Esophagus muscularis mucosa (tissue), 4 donors: ENCODE data around the gene ASXL3. TPM values are rescaled to one million over a fixed set of nuclear protein-coding genes. Genes with fewer than 3 reads are reported as not detected.

ENCODE experiments used
- DNase-seq: peaks from one replicate; pipeline ENCODE4 v3.0.0-alpha.2; 2017; ENCODE audit errors: extremely low spot score
- H3K27ac ChIP-seq, 4 donors: fragments of 200-600 bp; sonication (generic); replicated peaks in 1 of 4; 1 replicate in 3 of 4; 2 replicates in 1 of 4; pipeline ENCODE4 v1.5.1; 2016 to 2019; ENCODE audit warnings: mild to moderate bottlenecking in 1 of 4
- H3K27me3 ChIP-seq, 4 donors: fragments of 200-600 bp; sonication (generic); one replicate each; pipeline versions ENCODE4 v1.5.1 to v1.6.0; 2016 to 2019
- H3K36me3 ChIP-seq, 4 donors: fragments of 200-600 bp; sonication (generic); one replicate each; pipeline ENCODE4 v1.5.1; 2016 to 2019
- H3K4me1 ChIP-seq, 4 donors: fragments of 200-600 bp; sonication (generic); one replicate each; pipeline ENCODE4 v1.5.1; 2016 to 2019
- H3K4me3 ChIP-seq, 4 donors: fragments of 200-600 bp; sonication (generic); 1 replicate in 2 of 4; 2 replicates in 2 of 4; pipeline ENCODE4 v1.5.1; 2016 to 2019; ENCODE audit warnings: mild to moderate bottlenecking in 4 of 4, moderate library complexity in 1 of 4
- H3K9me3 ChIP-seq, 4 donors: fragments of 200-600 bp; sonication (generic); 1 replicate in 3 of 4; 2 replicates in 1 of 4; pipeline ENCODE4 v1.5.1; 2016 to 2019
- EP300 ChIP-seq: sonication (generic); formaldehyde crosslinking; IDR thresholded peaks from one replicate; pipeline ENCODE4 v1.6.1; 2017; ENCODE audit warnings: antibody characterized with exemption
- POLR2A ChIP-seq: fragments of 450-650 bp; IDR thresholded peaks from one replicate; pipeline ENCODE4 v1.6.1; 2017; ENCODE audit warnings: antibody characterized with exemption, moderate library complexity, mild to moderate bottlenecking, low read depth
- POLR2AphosphoS5 ChIP-seq, 2 donors: sonication (generic); formaldehyde crosslinking; IDR thresholded peaks; one replicate each; pipeline ENCODE4 v1.6.1; 2017; ENCODE audit warnings: antibody characterized with exemption in 2 of 2
- WGBS: methylation state at CpG from one replicate; pipeline ENCODE4 v1.1.5; 2018; 5-methylcytosine and 5-hydroxymethylcytosine counted together
- intact Hi-C: fragments of 100-400 bp; cut with DNase I; formaldehyde crosslinking; loops from one replicate; pipeline ENCODE4 v1.15.1; 2023
- total RNA-seq, 4 donors: library from RNA; depleted of rRNA; stranded (reverse); fragments of >200 nt; gene quantifications; one replicate each; pipeline versions ENCODE4 v1.1.0 to v1.2.1, GENCODE V29; 2016
- TF ChIP-seq, protein P1 (sequence below), 3 experiments: fragments of 200-600 bp in 2 of 3; fragments of 450-650 bp in 1 of 3; sonication (generic) in 2 of 3; IDR thresholded peaks; one replicate each; pipeline ENCODE4 v1.5.1; 2017 to 2019; ENCODE audit warnings: antibody characterized with exemption in 3 of 3, mild to moderate bottlenecking in 2 of 3, moderate library complexity in 1 of 3

ASXL3 gene
- total RNA-seq, 4 donors from 2014 or later, result 0.66 to 2.1 (median 1.1) TPM

GRCh38 chr18:33751613-33752221 is 173.7 kb downstream of the ASXL3 start:
- DNase-seq, result no peak
- intact Hi-C loops, result no loop called here
- H3K27ac ChIP-seq, result no peak overlapping the region
- H3K9me3 ChIP-seq, result no peaks in the 10 kb centered on the region
- peaks cover 4 to 15% (median 9%) of the 10 kb centered on the region in 4 donors for H3K4me1 ChIP-seq
- H3K36me3 ChIP-seq, result no peaks in the 10 kb centered on the region
- 49% methylated on average over 4 of the region's 4 CpGs for WGBS
- H3K4me3 ChIP-seq, result no peak overlapping the region
- TF ChIP-seq EP300, result no peak
- no peak for TF ChIP-seq POLR2A
- TF ChIP-seq, protein P1, sequence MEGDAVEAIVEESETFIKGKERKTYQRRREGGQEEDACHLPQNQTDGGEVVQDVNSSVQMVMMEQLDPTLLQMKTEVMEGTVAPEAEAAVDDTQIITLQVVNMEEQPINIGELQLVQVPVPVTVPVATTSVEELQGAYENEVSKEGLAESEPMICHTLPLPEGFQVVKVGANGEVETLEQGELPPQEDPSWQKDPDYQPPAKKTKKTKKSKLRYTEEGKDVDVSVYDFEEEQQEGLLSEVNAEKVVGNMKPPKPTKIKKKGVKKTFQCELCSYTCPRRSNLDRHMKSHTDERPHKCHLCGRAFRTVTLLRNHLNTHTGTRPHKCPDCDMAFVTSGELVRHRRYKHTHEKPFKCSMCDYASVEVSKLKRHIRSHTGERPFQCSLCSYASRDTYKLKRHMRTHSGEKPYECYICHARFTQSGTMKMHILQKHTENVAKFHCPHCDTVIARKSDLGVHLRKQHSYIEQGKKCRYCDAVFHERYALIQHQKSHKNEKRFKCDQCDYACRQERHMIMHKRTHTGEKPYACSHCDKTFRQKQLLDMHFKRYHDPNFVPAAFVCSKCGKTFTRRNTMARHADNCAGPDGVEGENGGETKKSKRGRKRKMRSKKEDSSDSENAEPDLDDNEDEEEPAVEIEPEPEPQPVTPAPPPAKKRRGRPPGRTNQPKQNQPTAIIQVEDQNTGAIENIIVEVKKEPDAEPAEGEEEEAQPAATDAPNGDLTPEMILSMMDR (IDR thresholded peaks at IDR 0.05), result peak in 2 of 3 experiments; percentile 40 to 49
- H3K27me3 ChIP-seq, result no peaks in the 10 kb centered on the region

DNA sequence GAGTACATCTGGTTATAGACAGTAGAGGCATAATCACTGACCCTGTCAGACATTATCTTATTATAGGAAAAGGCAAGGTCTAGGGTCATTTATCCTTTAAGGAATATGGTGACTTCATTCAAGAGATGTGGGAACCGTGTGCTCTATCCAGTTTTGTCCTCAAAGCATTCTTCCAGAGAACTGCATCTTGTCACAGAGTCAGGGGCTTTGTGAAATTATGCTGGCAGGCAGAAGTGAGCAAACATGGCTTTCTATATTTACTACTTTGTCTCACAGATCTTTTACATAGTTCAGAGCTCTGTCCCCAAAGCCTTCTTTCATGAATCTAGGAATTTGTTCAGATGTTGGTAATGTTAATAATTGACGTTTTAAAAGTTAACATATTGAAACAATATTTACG is 177.4 kb downstream of the ASXL3 start:
- 45% methylated on average over 3 of the region's 3 CpGs for WGBS
- Histone ChIP-seq H3K36me3 (no peaks in the 10 kb centered on the region), H3K4me3 (no peak overlapping the region), H3K27ac (no peak overlapping the region), H3K9me3 (no peaks in the 10 kb centered on the region), H3K27me3 (no peaks in the 10 kb centered on the region), H3K4me1 (peaks cover 4 to 24% (median 13%) of the 10 kb centered on the region in 4 donors)
- DNase-seq, result no peak
- intact Hi-C loops, result no loop called here
- TF ChIP-seq POLR2A, result no peak
- no peak for TF ChIP-seq POLR2AphosphoS5 (IDR thresholded peaks at IDR 0.05)
- no peak for TF ChIP-seq EP300
- TF ChIP-seq, protein P1 (IDR thresholded peaks at IDR 0.05), result no peak

DNA sequence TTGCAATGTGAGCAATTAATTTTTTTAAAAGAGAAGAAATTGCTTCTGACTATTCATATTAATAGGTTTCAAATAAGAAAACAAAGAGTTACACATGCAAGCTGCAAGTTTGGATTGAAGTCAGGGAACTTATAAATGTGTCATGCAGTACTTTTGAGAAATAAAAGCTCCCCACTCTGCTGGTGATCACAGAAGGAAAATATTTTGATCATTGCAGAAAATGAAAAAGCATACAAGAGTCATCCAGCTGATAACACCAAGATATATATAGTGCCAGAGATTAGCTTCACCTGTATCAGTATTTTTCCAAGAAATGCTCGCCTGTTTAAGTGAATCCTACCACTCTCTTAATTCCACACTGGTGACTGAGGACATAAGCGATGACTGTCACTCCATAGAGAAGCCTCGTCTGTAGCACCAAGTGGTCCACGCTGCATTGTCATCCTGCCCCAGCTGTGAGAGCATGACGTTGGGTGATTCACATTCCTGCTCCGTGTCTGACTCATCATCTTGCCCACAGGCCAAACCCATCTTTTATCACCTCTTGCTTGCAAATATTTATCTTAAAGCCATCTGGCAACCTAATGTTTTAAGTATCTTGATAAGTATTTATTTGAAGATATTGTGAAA is 178.0 kb downstream of the ASXL3 start:
- WGBS, result 26% methylated on average over 6 of the region's 6 CpGs
- Histone ChIP-seq H3K36me3 (no peaks in the 10 kb centered on the region), H3K4me1 (peaks cover 4 to 24% (median 13%) of the 10 kb centered on the region in 4 donors), H3K27ac (peak overlapping the region in 2 of 4 donors; percentile 24 to 38), H3K4me3 (no peak overlapping the region), H3K9me3 (no peaks in the 10 kb centered on the region), H3K27me3 (no peaks in the 10 kb centered on the region)
- intact Hi-C loops, result no loop called here
- TF ChIP-seq POLR2AphosphoS5 (IDR thresholded peaks at IDR 0.05) (peak; percentile 24 to 47), POLR2A (no peak)
- DNase-seq, result no peak

- Histone ChIP-seq H3K9me3 (no peaks in the 10 kb centered on the region), H3K27me3 (no peaks in the 10 kb centered on the region), H3K4me1 (peaks cover 4 to 24% (median 13%) of the 10 kb centered on the region in 4 donors), H3K36me3 (no peaks in the 10 kb centered on the region), H3K27ac (no peak overlapping the region), H3K4me3 (no peak overlapping the region)
- DNase-seq, result no peak
- 41% methylated on average over 1 of the region's 1 CpG for WGBS
- no peak for TF ChIP-seq POLR2AphosphoS5 (IDR thresholded peaks at IDR 0.05)
- TF ChIP-seq, protein P1 (IDR thresholded peaks at IDR 0.05), result no peak
- no peak for TF ChIP-seq EP300
- intact Hi-C loops, result no loop called here
Observed at GRCh38 chr18:33757037-33757436, 179.0 kb downstream of the ASXL3 start.

GRCh38 chr18:33761363-33761762 is 183.3 kb downstream of the ASXL3 start:
- no peak for DNase-seq
- H3K9me3 ChIP-seq, result no peaks in the 10 kb centered on the region
- intact Hi-C loops, result no loop called here
- no peaks in the 10 kb centered on the region for H3K36me3 ChIP-seq
- H3K4me1 ChIP-seq, result peaks cover 0 to 13% (median 8%) of the 10 kb centered on the region in 4 donors
- no peak overlapping the region for H3K4me3 ChIP-seq
- H3K27ac ChIP-seq, result no peak overlapping the region
- H3K27me3 ChIP-seq, result no peaks in the 10 kb centered on the region
- TF ChIP-seq, protein P1 (IDR thresholded peaks at IDR 0.05), result peak in 2 of 3 experiments; percentile 28 to 38
- TF ChIP-seq POLR2A, result no peak
